ENCODE data around the gene GNGT2. TPM values are rescaled to one million over a fixed set of nuclear protein-coding genes. Genes with fewer than 3 reads are reported as not detected.

GNGT2 gene
- total RNA-seq, 1 experiment from 2014 or later: 0.40 TPM

GRCh38 chr17:49247944-49248343 is 37.6 kb upstream of the GNGT2 start:
- CTCF ChIA-PET: no interaction called here
- Histone ChIP-seq H2AFZ (ENCODE audit: low read length) (no peak overlapping the region), H3K36me3 (ENCODE audit: low read depth, low read length) (no peaks in the 10 kb centered on the region), H3K4me2 (ENCODE audit: low read length) (no peak overlapping the region), H3K4me1 (ENCODE audit: insufficient read depth, low read length) (peaks cover 6% of the 10 kb centered on the region; the same call in 1 of the 2 replicates), H3K9me2 (replicated peaks; ENCODE audit: low read length) (no peaks in the 10 kb centered on the region), H3K4me3 (ENCODE audit: low read length) (no peak overlapping the region), H3K27ac (ENCODE audit: low read length) (no peak overlapping the region), H3K9me3 (ENCODE audit: low read length) (no peaks in the 10 kb centered on the region), H3K79me2 (ENCODE audit: low read length) (no peaks in the 10 kb centered on the region), H4K20me1 (ENCODE audit: low read length) (no peaks in the 10 kb centered on the region), H3F3A (ENCODE audit: low read length, unreplicated experiment) (no peaks in the 10 kb centered on the region), H3K27me3 (ENCODE audit: low read length) (no peaks in the 10 kb centered on the region), H3K9ac (ENCODE audit: low read length) (no peak overlapping the region)
- BruUV-seq (replicated peaks): no TSS peak
- POLR2A ChIA-PET (ENCODE audit: unreplicated experiment): no interaction called here
- intact Hi-C loops (cut with micrococcal nuclease): no loop called here
- DNase-seq: no peak
- ATAC-seq: no peak
- TF ChIP-seq EZH2 (IDR thresholded peaks at IDR 0.05; ENCODE audit: low read length, unreplicated experiment): no peak
- TF ChIP-seq CTCF (conservative IDR thresholded peaks at IDR 0.05; ENCODE audit: low read depth, low read length): no peak
- no peak for TF ChIP-seq EZH2phosphoT487 (IDR thresholded peaks at IDR 0.05; ENCODE audit: borderline replicate concordance, low read length)

DNA sequence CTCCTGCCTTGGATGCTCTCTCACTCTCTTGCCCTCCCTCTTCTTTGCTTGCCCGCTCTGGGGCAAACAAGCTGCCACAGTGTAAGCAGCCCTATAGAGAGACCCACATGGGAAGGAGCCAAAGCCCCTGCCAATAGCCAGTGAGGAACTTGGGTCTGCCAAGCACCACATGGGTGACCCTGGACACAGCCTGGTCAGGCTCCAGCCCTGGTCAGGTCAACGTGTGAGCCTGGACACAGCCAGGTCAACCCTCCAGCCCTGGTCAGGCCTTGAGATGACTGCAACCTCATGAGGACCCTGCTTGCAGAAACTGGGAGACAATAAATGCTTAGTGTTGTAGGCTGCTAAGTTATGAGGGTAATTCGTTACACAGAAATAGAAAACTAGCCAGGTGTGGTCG is 34.5 kb upstream of the GNGT2 start:
- no peaks in the 10 kb centered on the region for H3K36me3 ChIP-seq (ENCODE audit: low read depth, low read length)
- no peak overlapping the region for H3K4me2 ChIP-seq (ENCODE audit: low read length)
- no TSS peak for BruUV-seq (replicated peaks)
- H3K9me2 ChIP-seq (replicated peaks; ENCODE audit: low read length): no peaks in the 10 kb centered on the region
- TF ChIP-seq CTCF (conservative IDR thresholded peaks at IDR 0.05; ENCODE audit: low read depth, low read length) (no peak), EZH2phosphoT487 (IDR thresholded peaks at IDR 0.05; ENCODE audit: borderline replicate concordance, low read length) (no peak), EZH2 (IDR thresholded peaks at IDR 0.05; ENCODE audit: low read length, unreplicated experiment) (no peak)
- no peaks in the 10 kb centered on the region for H3K79me2 ChIP-seq (ENCODE audit: low read length)
- H3K4me3 ChIP-seq (ENCODE audit: low read length): no peak overlapping the region
- ATAC-seq (no peak), DNase-seq (peak; percentile 1)
- H3K27ac ChIP-seq (ENCODE audit: low read length): no peak overlapping the region
- H3K27me3 ChIP-seq (ENCODE audit: low read length): no peaks in the 10 kb centered on the region
- H3F3A ChIP-seq (ENCODE audit: low read length, unreplicated experiment): no peaks in the 10 kb centered on the region
- no peak overlapping the region for H3K9ac ChIP-seq (ENCODE audit: low read length)
- ChIA-PET POLR2A (ENCODE audit: unreplicated experiment) (no interaction called here), CTCF (no interaction called here)
- no peaks in the 10 kb centered on the region for H3K9me3 ChIP-seq (ENCODE audit: low read length)
- H4K20me1 ChIP-seq (ENCODE audit: low read length): no peaks in the 10 kb centered on the region
- no peak overlapping the region for H2AFZ ChIP-seq (ENCODE audit: low read length)
- intact Hi-C loops (cut with micrococcal nuclease): no loop called here
- H3K4me1 ChIP-seq (ENCODE audit: insufficient read depth, low read length): peaks cover 6% of the 10 kb centered on the region; the same call in 1 of the 2 replicates

DNA sequence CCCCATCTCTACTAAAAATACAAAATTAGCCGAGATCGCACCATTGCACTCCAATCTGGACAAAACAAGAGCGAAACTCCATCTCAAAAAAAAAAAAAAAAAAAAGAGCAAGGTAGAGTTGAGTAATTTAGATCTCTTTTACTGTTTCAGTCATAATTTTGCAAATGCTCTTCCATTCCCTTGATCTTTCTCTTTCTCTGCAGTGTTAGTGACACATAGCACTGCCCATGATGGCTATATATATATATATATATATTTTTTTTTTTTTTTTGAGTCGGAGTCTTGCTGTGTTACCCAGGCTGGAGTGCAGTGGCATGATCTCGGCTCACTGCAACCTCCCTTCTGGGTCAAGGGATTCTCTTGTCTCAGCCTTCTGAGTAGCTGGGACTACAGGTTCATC is 32.4 kb upstream of the GNGT2 start:
- no peak for DNase-seq
- ChIA-PET CTCF (no interaction called here), POLR2A (ENCODE audit: unreplicated experiment) (no interaction called here)
- intact Hi-C loops (cut with micrococcal nuclease): no loop called here
- H3K79me2 ChIP-seq (ENCODE audit: low read length): no peaks in the 10 kb centered on the region
- H3K9me3 ChIP-seq (ENCODE audit: low read length): no peaks in the 10 kb centered on the region
- no peak overlapping the region for H3K4me3 ChIP-seq (ENCODE audit: low read length)
- no peaks in the 10 kb centered on the region for H3K36me3 ChIP-seq (ENCODE audit: low read depth, low read length)
- no peaks in the 10 kb centered on the region for H3K9me2 ChIP-seq (replicated peaks; ENCODE audit: low read length)
- H4K20me1 ChIP-seq (ENCODE audit: low read length): no peaks in the 10 kb centered on the region
- TF ChIP-seq EZH2phosphoT487 (IDR thresholded peaks at IDR 0.05; ENCODE audit: borderline replicate concordance, low read length): no peak
- no peak for TF ChIP-seq EZH2 (IDR thresholded peaks at IDR 0.05; ENCODE audit: low read length, unreplicated experiment)
- no peak for TF ChIP-seq CTCF (conservative IDR thresholded peaks at IDR 0.05; ENCODE audit: low read depth, low read length)
- no peak overlapping the region for H3K27ac ChIP-seq (ENCODE audit: low read length)
- no peaks in the 10 kb centered on the region for H3F3A ChIP-seq (ENCODE audit: low read length, unreplicated experiment)
- BruUV-seq (replicated peaks): no TSS peak
- no peak for ATAC-seq
- H3K4me1 ChIP-seq (ENCODE audit: insufficient read depth, low read length): no peaks in the 10 kb centered on the region
- H3K27me3 ChIP-seq (ENCODE audit: low read length): no peaks in the 10 kb centered on the region
- H2AFZ ChIP-seq (ENCODE audit: low read length): no peak overlapping the region
- H3K9ac ChIP-seq (ENCODE audit: low read length): no peak overlapping the region
- H3K4me2 ChIP-seq (ENCODE audit: low read length): no peak overlapping the region

All from PC-3 (cell line).